GM12892 (cell line): ENCODE data around the gene ANKRD37.

ENCODE experiments used
- DNase-seq: peaks from one replicate; pipeline ENCODE4 v3.0.0; 2011; ENCODE audit not compliant: insufficient read length
- FAIRE-seq: peaks from 2 replicates; lab custom pipeline; 2011; peaks lifted over from hg19 to GRCh38; lab: Jason Lieb, UNC
- POLR2A ChIP-seq: IDR thresholded peaks from 2 replicates; pipeline ENCODE4 v1.6.1; 2011; ENCODE audit warnings: low read depth, low read length, control low read depth
- POLR2AphosphoS5 ChIP-seq: IDR thresholded peaks from 2 replicates; pipeline ENCODE4 v1.6.1; 2011; ENCODE audit warnings: low read depth, low read length, control low read depth
- TAF1 ChIP-seq: IDR thresholded peaks from 2 replicates; pipeline ENCODE4 v1.6.1; 2011; ENCODE audit warnings: low read depth, mild to moderate bottlenecking, control low read depth, low read length, borderline replicate concordance

Gene ANKRD37

DNA sequence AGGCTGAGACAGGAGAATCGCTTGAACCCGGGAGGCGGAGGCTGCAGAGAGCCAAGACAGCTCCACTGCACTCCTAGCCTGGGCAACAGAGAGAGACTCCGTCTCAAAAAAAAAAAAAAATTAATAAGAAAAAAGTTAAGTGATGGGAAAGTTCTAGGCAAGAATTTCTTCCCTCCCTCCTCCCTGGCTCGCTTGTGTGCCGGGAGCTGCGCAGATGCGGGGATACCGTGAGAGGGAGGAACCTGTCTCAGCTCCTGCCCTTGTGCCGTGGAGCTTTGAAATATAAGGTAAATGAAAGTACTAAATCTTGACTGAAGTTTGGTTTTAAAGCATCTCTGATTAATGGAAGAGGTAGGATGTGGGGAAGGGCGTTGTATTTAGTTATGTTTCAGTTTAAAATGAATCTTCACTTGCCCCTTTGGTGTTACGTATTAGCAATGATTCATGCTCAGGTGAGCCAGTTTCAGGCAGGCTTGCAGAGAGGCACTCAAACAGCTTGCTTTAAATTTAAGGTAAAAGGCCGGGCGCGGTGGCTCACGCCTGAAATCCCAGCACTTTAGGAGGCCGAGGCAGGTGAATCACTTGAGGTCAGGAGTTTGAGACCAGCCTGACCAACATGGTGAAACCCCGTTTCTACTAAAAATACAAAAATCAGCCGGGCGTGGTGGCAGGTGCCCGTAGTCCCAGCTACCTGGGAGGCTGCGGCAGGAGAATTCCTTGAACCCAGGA is 30.5 kb downstream of the ANKRD37 start:
- no peak for DNase-seq
- FAIRE-seq: no peak
- TF ChIP-seq POLR2A (no peak), TAF1 (no peak), POLR2AphosphoS5 (no peak)

DNA sequence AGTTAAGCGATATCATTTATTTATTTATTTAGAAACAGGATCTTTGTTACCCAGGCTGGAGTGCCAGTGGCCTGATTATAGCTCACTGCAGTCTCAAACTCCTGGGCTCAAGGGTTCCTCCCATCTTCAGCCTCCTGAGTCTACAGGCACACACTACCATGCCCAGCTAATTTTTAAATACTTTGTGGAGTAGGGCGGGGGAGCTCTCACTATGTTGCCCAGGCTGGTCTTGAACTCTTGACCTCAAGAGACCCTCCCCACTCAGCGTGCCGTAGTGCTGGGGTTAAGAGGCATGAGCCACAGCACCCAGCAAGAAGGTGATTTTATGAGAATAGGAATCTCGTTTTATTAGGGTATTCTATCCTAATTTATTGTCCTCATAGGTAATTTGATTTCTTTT is 33.0 kb downstream of the ANKRD37 start:
- FAIRE-seq (no peak), DNase-seq (no peak)
- TF ChIP-seq POLR2AphosphoS5 (no peak), TAF1 (no peak), POLR2A (no peak)

DNA sequence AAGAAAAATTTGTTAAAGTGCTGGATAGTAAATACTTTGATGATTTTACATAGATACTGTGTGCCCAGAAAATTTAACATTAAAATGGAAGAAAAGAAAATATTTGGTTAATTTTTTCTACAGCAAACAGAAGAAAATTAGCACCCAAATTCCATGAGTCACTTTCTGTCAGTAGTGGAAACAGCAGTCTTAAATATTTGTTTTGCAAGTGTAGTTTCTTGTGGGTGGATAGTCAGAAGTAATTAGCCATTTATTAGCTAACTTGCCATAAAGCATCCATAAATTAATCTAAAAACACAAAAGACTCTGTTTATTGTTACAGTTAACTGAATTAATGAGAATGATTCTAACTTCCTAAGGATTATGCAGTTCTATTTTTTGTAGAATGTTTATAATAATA is 38.8 kb downstream of the ANKRD37 start:
- FAIRE-seq (no peak), DNase-seq (no peak)
- no peak for TF ChIP-seq POLR2AphosphoS5
- TF ChIP-seq TAF1: no peak
- no peak for TF ChIP-seq POLR2A

DNA sequence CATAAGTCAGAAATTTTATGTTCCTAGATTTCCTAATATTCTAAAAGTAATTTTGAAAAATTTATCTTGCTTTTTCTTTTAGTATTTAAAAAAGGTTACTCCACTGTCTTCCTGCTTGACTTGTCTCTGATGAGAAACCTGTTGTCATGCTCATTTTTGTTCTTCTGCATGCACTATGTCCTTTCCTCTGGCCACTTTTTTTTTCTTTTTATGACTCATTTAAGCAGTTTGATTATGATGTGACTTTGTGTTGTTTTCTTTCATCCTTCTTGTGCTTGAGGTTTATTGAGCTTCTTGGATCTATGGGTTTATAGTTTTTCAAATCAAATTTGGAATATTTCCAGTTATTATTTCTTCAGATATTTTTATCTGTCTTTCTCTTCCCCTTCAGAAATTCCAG is 41.2 kb downstream of the ANKRD37 start:
- FAIRE-seq (peak; percentile 74), DNase-seq (no peak)

DNA sequence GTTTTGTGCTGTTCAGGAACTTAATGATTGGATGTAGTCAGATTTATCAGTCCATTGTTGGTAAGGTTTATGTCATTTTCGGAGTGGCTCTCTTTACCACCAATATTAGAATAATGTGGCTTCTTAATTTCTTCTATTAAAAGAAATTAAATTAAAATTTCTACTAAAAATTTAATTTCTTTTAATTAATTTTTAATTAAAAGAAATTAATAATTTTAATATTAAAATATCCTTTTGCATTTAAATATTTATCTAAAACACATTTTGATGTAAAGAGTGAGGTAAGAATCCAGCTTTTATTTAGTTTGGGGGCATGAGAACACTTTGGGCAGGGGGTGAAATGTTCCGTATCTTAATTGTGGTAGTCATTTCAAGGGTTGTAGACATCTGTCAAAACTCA is 44.8 kb downstream of the ANKRD37 start:
- FAIRE-seq (no peak), DNase-seq (no peak)
- TF ChIP-seq POLR2A (no peak), TAF1 (no peak), POLR2AphosphoS5 (no peak)

More for the DNA sequence above, 41.2 kb downstream of the ANKRD37 start:
- TF ChIP-seq POLR2AphosphoS5 (no peak), POLR2A (no peak), TAF1 (no peak)

DNA sequence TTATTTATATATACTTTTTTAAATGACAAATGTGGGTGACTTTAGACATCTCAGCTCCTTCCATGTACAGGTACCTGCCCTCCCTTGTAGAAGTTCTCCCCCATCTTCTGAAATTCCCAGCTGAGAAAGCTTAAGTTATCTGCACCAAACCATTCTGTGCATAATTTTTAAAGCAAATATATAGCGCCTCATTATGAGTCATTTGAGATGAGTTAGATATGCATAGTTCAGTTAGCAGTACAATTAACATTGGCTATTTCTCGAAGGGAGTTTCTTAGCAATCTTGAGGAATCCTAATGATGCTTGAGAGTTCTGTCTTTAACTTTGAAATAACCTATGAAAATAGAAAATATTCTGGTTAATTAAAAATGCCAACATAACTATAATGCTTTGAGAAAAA is 48.6 kb downstream of the ANKRD37 start:
- DNase-seq (no peak), FAIRE-seq (no peak)
- TF ChIP-seq POLR2AphosphoS5 (no peak), TAF1 (no peak), POLR2A (no peak)
